H9 (cell line): ENCODE data around the gene DNAJC7. TPM values are rescaled to one million over a fixed set of nuclear protein-coding genes. Genes with fewer than 3 reads are reported as not detected.
A peak's percentile ranks its signal among the peaks of the same experiment; 100 is the strongest.

Experiments used
- DNase-seq: peaks from one replicate; pipeline ENCODE4 v3.0.0-alpha.2; 2017
- H2AFZ ChIP-seq: one replicate; pipeline ENCODE4 v1.6.1; 2013; ENCODE audit warnings: mild to moderate bottlenecking, low read length, control low read depth, moderate library complexity
- H2AK5ac ChIP-seq: 2 replicates; pipeline ENCODE4 v1.6.1; 2013; ENCODE audit warnings: low read length, control low read depth, mixed read lengths; ENCODE audit not compliant: insufficient read length
- H2BK120ac ChIP-seq: one replicate; pipeline ENCODE4 v1.6.1; 2013; ENCODE audit warnings: low read depth, mild to moderate bottlenecking, low read length, control low read depth, inconsistent platforms; ENCODE audit not compliant: poor library complexity, severe bottlenecking
- H2BK12ac ChIP-seq: 2 replicates; pipeline ENCODE4 v1.6.1; 2013; ENCODE audit warnings: low read length, control low read depth, mixed read lengths, low read depth; ENCODE audit not compliant: insufficient read length
- H2BK15ac ChIP-seq: 2 replicates; pipeline ENCODE4 v1.6.1; 2013; ENCODE audit warnings: low read depth, low read length, control low read depth
- H2BK20ac ChIP-seq: one replicate; pipeline ENCODE4 v1.6.1; 2013; ENCODE audit warnings: low read depth, mild to moderate bottlenecking, low read length, control low read depth, inconsistent platforms; ENCODE audit not compliant: poor library complexity, severe bottlenecking
- H2BK5ac ChIP-seq: 2 replicates; pipeline ENCODE4 v1.6.1; 2013; ENCODE audit warnings: low read length, control low read depth, mixed read lengths; ENCODE audit not compliant: insufficient read length
- H3K14ac ChIP-seq: 2 replicates; pipeline ENCODE4 v1.6.1; 2013; ENCODE audit warnings: low read length, control low read depth; ENCODE audit not compliant: insufficient read depth
- H3K18ac ChIP-seq: 2 replicates; pipeline ENCODE4 v1.6.1; 2013; ENCODE audit warnings: low read depth, mild to moderate bottlenecking, mixed read lengths, low read length, control low read depth; ENCODE audit not compliant: insufficient read length
- H3K23ac ChIP-seq: 2 replicates; pipeline ENCODE4 v1.6.1; 2013; ENCODE audit warnings: low read length, control low read depth, mixed read lengths, low read depth; ENCODE audit not compliant: insufficient read length
- H3K23me2 ChIP-seq: 2 replicates; pipeline ENCODE4 v1.6.1; 2013; ENCODE audit warnings: low read depth, mild to moderate bottlenecking, mixed read lengths, low read length, control low read depth; ENCODE audit not compliant: insufficient read length, poor library complexity, severe bottlenecking
- H3K27ac ChIP-seq: 2 replicates; pipeline ENCODE4 v1.5.1; 2013; ENCODE audit warnings: low read length, control low read depth, mixed read lengths, low read depth; ENCODE audit not compliant: insufficient read length
- H3K27me3 ChIP-seq: 2 replicates; pipeline ENCODE4 v1.6.1; 2013; ENCODE audit warnings: low read length, control low read depth, inconsistent platforms; ENCODE audit not compliant: insufficient read depth
- H3K4ac ChIP-seq: 2 replicates; pipeline ENCODE4 v1.6.1; 2013; ENCODE audit warnings: low read depth, mild to moderate bottlenecking, control low read depth, inconsistent platforms, low read length, moderate library complexity
- H3K4me1 ChIP-seq: 2 replicates; pipeline ENCODE4 v1.6.1; 2013; ENCODE audit warnings: low read length, control low read depth, inconsistent platforms; ENCODE audit not compliant: insufficient read depth
- H3K4me2 ChIP-seq: 2 replicates; pipeline ENCODE4 v1.6.1; 2013; ENCODE audit warnings: low read length, control low read depth, mixed read lengths; ENCODE audit not compliant: insufficient read length, insufficient read depth
- H3K56ac ChIP-seq: 2 replicates; pipeline ENCODE4 v1.6.1; 2013; ENCODE audit warnings: low read depth, mild to moderate bottlenecking, mixed read lengths, low read length, control low read depth; ENCODE audit not compliant: insufficient read length
- H3K79me1 ChIP-seq: 2 replicates; pipeline ENCODE4 v1.6.1; 2013; ENCODE audit warnings: low read depth, mild to moderate bottlenecking, moderate library complexity, low read length, control low read depth, inconsistent platforms; ENCODE audit not compliant: insufficient read depth, poor library complexity, severe bottlenecking
- H3K79me2 ChIP-seq: 2 replicates; pipeline ENCODE4 v1.6.1; 2013; ENCODE audit warnings: low read length, control low read depth, inconsistent platforms; ENCODE audit not compliant: insufficient read depth
- H3K9ac ChIP-seq: 2 replicates; pipeline ENCODE4 v1.6.1; 2013; ENCODE audit warnings: low read length, control low read depth, mixed read lengths; ENCODE audit not compliant: insufficient read length; ENCODE audit errors: extremely low read depth
- H3K9me3 ChIP-seq: one replicate; pipeline ENCODE4 v1.6.1; 2013; ENCODE audit warnings: low read depth, low read length, inconsistent platforms; ENCODE audit not compliant: control insufficient read depth
- H3T11ph ChIP-seq: one replicate; pipeline ENCODE4 v1.6.1; 2013; ENCODE audit warnings: mild to moderate bottlenecking, low read length, control low read depth, inconsistent platforms
- H4K20me1 ChIP-seq: one replicate; pipeline ENCODE4 v1.6.1; 2013; ENCODE audit not compliant: control insufficient read depth, insufficient read length, insufficient read depth
- H4K5ac ChIP-seq: 2 replicates; pipeline ENCODE4 v1.6.1; 2013; ENCODE audit warnings: low read depth, mild to moderate bottlenecking, mixed read lengths, low read length, control low read depth; ENCODE audit not compliant: insufficient read length
- H4K8ac ChIP-seq: replicated peaks from 2 replicates; pipeline ENCODE4 v1.6.1; 2013; ENCODE audit warnings: low read length, control low read depth, mixed read lengths, low read depth; ENCODE audit not compliant: insufficient read length
- H4K91ac ChIP-seq: 2 replicates; pipeline ENCODE4 v1.6.1; 2013; ENCODE audit warnings: low read depth, mild to moderate bottlenecking, moderate library complexity, mixed read lengths, low read length, control low read depth; ENCODE audit not compliant: insufficient read length
- H3K27ac Mint-ChIP-seq, 3 experiments: 2 replicates in 2 of 3; 3 replicates in 1 of 3; pipeline ENCODE4 v1.8.0; 2020 to 2021; ENCODE audit warnings: mixed read lengths in 3 of 3, mild to moderate bottlenecking in 1 of 3, moderate library complexity in 1 of 3
- H3K27me3 Mint-ChIP-seq: 2 replicates; pipeline ENCODE4 v1.8.0; 2021; ENCODE audit warnings: low read depth, mild to moderate bottlenecking, moderate library complexity, mixed read lengths
- H3K36me3 Mint-ChIP-seq, 3 experiments: 2 replicates in 2 of 3; 3 replicates in 1 of 3; pipeline ENCODE4 v1.8.0; 2020 to 2021; ENCODE audit warnings: low read depth in 3 of 3, mixed read lengths in 3 of 3; ENCODE audit not compliant: insufficient read depth in 1 of 3
- H3K4me1 Mint-ChIP-seq, 2 experiments: 2 replicates each; pipeline ENCODE4 v1.8.0; 2020; ENCODE audit warnings: mixed read lengths in 2 of 2
- H3K4me3 Mint-ChIP-seq, 2 experiments: 2 replicates in 1 of 2; 3 replicates in 1 of 2; pipeline ENCODE4 v1.8.0; 2020 to 2021; ENCODE audit warnings: mild to moderate bottlenecking in 2 of 2, mixed read lengths in 2 of 2, moderate library complexity in 1 of 2
- H3K9me3 Mint-ChIP-seq, 2 experiments: 2 replicates in 1 of 2; 3 replicates in 1 of 2; pipeline ENCODE4 v1.8.0; 2020; ENCODE audit warnings: mild to moderate bottlenecking in 2 of 2, mixed read lengths in 2 of 2, moderate library complexity in 1 of 2
- WGBS: extraction: QIAGEN DNeasy Blood & Tissue Kit; methylation state at CpG from one replicate; pipeline ENCODE4 v1.1.7; 2013; ENCODE audit warnings: missing lambda C conversion rate, low lambda C conversion rate, mixed read lengths; ENCODE audit not compliant: insufficient read length; ENCODE audit errors: extremely low coverage; 5-methylcytosine and 5-hydroxymethylcytosine counted together
- total RNA-seq: library from RNA; stranded (reverse); gene quantifications from 2 replicates; pipeline ENCODE4 v1.2.1, GENCODE V29; 2021
- TF ChIP-seq, protein P1 (sequence below): fragments of 200-600 bp; sonication (generic); conservative IDR thresholded peaks from 3 replicates; pipeline ENCODE4 v1.8.0; 2021; ENCODE audit warnings: antibody characterized with exemption, mild to moderate bottlenecking

The DNAJC7 gene
- total RNA-seq, 1 experiment from 2014 or later, result 141 TPM

GRCh38 chr17:41971721-41972523, 45.3 kb downstream of the DNAJC7 start:
- no peaks in the 10 kb centered on the region for H3K27me3 Mint-ChIP-seq
- H3K36me3 Mint-ChIP-seq, result peaks cover 30 to 81% (median 77%) of the 10 kb centered on the region in 3 experiments
- Histone ChIP-seq H2BK12ac (no peak overlapping the region), H3K14ac (no peak overlapping the region), H2BK120ac (no peak overlapping the region), H2BK20ac (no peak overlapping the region), H3K4ac (no peak overlapping the region), H3K27me3 (no peaks in the 10 kb centered on the region), H2AFZ (no peak overlapping the region), H3K79me2 (no peaks in the 10 kb centered on the region), H3K9me3 (no peaks in the 10 kb centered on the region), H2BK15ac (no peak overlapping the region), H2AK5ac (no peak overlapping the region), H2BK5ac (no peak overlapping the region), H3K56ac (no peak overlapping the region), H3K27ac (no peak overlapping the region), H3K23me2 (peaks cover 6% of the 10 kb centered on the region), H3K23ac (no peak overlapping the region), H3K4me1 (no peaks in the 10 kb centered on the region), H4K20me1 (no peaks in the 10 kb centered on the region), H3K4me2 (no peak overlapping the region), H4K91ac (no peak overlapping the region), H4K5ac (no peak overlapping the region), H3K9ac (no peak overlapping the region), H3K79me1 (no peaks in the 10 kb centered on the region), H3T11ph (no peak overlapping the region), H4K8ac (no peak overlapping the region), H3K18ac (no peak overlapping the region)
- H3K27ac Mint-ChIP-seq, result peak overlapping the region in 2 of 3 experiments; percentile 30 to 56; a peak in 1 of 7 replicates
- peaks cover 7 to 15% of the 10 kb centered on the region in 2 experiments for H3K4me1 Mint-ChIP-seq
- TF ChIP-seq, protein P1, sequence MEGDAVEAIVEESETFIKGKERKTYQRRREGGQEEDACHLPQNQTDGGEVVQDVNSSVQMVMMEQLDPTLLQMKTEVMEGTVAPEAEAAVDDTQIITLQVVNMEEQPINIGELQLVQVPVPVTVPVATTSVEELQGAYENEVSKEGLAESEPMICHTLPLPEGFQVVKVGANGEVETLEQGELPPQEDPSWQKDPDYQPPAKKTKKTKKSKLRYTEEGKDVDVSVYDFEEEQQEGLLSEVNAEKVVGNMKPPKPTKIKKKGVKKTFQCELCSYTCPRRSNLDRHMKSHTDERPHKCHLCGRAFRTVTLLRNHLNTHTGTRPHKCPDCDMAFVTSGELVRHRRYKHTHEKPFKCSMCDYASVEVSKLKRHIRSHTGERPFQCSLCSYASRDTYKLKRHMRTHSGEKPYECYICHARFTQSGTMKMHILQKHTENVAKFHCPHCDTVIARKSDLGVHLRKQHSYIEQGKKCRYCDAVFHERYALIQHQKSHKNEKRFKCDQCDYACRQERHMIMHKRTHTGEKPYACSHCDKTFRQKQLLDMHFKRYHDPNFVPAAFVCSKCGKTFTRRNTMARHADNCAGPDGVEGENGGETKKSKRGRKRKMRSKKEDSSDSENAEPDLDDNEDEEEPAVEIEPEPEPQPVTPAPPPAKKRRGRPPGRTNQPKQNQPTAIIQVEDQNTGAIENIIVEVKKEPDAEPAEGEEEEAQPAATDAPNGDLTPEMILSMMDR, result no peak
- no peaks in the 10 kb centered on the region for H3K9me3 Mint-ChIP-seq
- no peak overlapping the region for H3K4me3 Mint-ChIP-seq
- no peak for DNase-seq
- no CpG with 5 or more reads among the region's 18 CpGs for WGBS
